Vagina (tissue), 2 donors: ENCODE measurements around the gene ARF3. TPM values are rescaled to one million over a fixed set of nuclear protein-coding genes. Genes with fewer than 3 reads are reported as not detected.
A peak's percentile ranks its signal among the peaks of the same experiment; 100 is the strongest.

Source experiments
- DNase-seq, 2 donors: peaks; one replicate each; pipeline ENCODE4 v3.0.0-alpha.2; 2017; ENCODE audit errors: extremely low spot score in 2 of 2
- H3K27ac ChIP-seq: fragments of 200-600 bp; sonication (generic); one replicate; pipeline ENCODE4 v1.5.1; 2019
- H3K27me3 ChIP-seq: fragments of 200-600 bp; sonication (generic); one replicate; pipeline ENCODE4 v1.5.1; 2019
- H3K36me3 ChIP-seq, 2 donors: fragments of 200-600 bp; sonication (generic); one replicate each; pipeline ENCODE4 v1.5.1; 2017 to 2019
- H3K4me1 ChIP-seq: fragments of 200-600 bp; sonication (generic); one replicate; pipeline ENCODE4 v1.5.1; 2019
- H3K4me3 ChIP-seq, 2 donors: fragments of 200-600 bp; sonication (generic); 1 replicate in 1 of 2; 2 replicates in 1 of 2; pipeline ENCODE4 v1.5.1; 2016 to 2019
- H3K9me3 ChIP-seq: fragments of 200-600 bp; sonication (generic); one replicate; pipeline ENCODE4 v1.5.1; 2019
- CTCF ChIP-seq, 3 experiments: fragments of 450-650 bp in 2 of 3; fragments of 200-600 bp in 1 of 3; sonication (generic) in 1 of 3; IDR thresholded peaks; one replicate each; pipeline ENCODE4 v1.5.1; 2017 to 2019; ENCODE audit warnings: antibody characterized with exemption in 3 of 3, mild to moderate bottlenecking in 2 of 3, moderate library complexity in 2 of 3
- POLR2A ChIP-seq, 2 donors: fragments of 450-650 bp; IDR thresholded peaks; one replicate each; pipeline ENCODE4 v1.6.1; 2017; ENCODE audit warnings: antibody characterized with exemption in 2 of 2, mild to moderate bottlenecking in 2 of 2, moderate library complexity in 2 of 2
- POLR2AphosphoS5 ChIP-seq, 2 donors: sonication (generic); formaldehyde crosslinking; IDR thresholded peaks; one replicate each; pipeline ENCODE4 v1.9.0; 2017; ENCODE audit warnings: antibody characterized with exemption in 2 of 2, mild to moderate bottlenecking in 2 of 2, low read depth in 1 of 2; ENCODE audit not compliant: insufficient read depth in 1 of 2
- intact Hi-C: fragments of 100-400 bp; cut with DNase I; formaldehyde crosslinking; loops from one replicate; pipeline ENCODE4 v1.15.1; 2023
- small RNA-seq: library from RNA; depleted of rRNA; stranded (forward); fragments of <200 nt; gene quantifications from one replicate; pipeline ENCODE3, GENCODE V24; 2016
- total RNA-seq: library from RNA; depleted of rRNA; stranded (reverse); fragments of >200 nt; gene quantifications from one replicate; pipeline ENCODE4 v1.2.3, GENCODE V29; 2016

Gene ARF3
- total RNA-seq, 1 donor from 2014 or later: 56.2 TPM

GRCh38 chr12:48894271-48894670 lies 63.0 kb downstream of the ARF3 start:
- intact Hi-C loops: no loop called here
- Histone ChIP-seq H3K9me3 (no peaks in the 10 kb centered on the region), H3K27me3 (no peaks in the 10 kb centered on the region), H3K4me1 (peaks cover 11% of the 10 kb centered on the region), H3K36me3 (no peaks in the 10 kb centered on the region), H3K27ac (no peak overlapping the region), H3K4me3 (no peak overlapping the region)
- TF ChIP-seq CTCF (IDR thresholded peaks at IDR 0.05): no peak
- TF ChIP-seq POLR2AphosphoS5 (IDR thresholded peaks at IDR 0.05; ENCODE audit: insufficient read depth in 1 of 2, low read depth in 1 of 2): no peak
- no peak for DNase-seq

- peaks cover 11% of the 10 kb centered on the region for H3K4me1 ChIP-seq
- DNase-seq: no peak
- no peaks in the 10 kb centered on the region for H3K27me3 ChIP-seq
- intact Hi-C loops: loop anchor here (2.0 kb wide), 1 partner anchor 36 kb away; no protein-coding TSS in a partner anchor
- H3K27ac ChIP-seq: peak overlapping the region; percentile 0
- H3K36me3 ChIP-seq: no peaks in the 10 kb centered on the region
- peak overlapping the region; percentile 27 to 33 for H3K4me3 ChIP-seq
- no peaks in the 10 kb centered on the region for H3K9me3 ChIP-seq
- TF ChIP-seq CTCF (IDR thresholded peaks at IDR 0.05) (peak; percentile 77 to 89 (median 86)), POLR2A (IDR thresholded peaks at IDR 0.05) (no peak), POLR2AphosphoS5 (IDR thresholded peaks at IDR 0.05; ENCODE audit: insufficient read depth in 1 of 2, low read depth in 1 of 2) (no peak)
Measured at GRCh38 chr12:48890657-48891418, 66.4 kb downstream of the ARF3 start.

- H3K27me3 ChIP-seq: no peaks in the 10 kb centered on the region
- H3K4me1 ChIP-seq: peaks cover 11% of the 10 kb centered on the region
- no peak for DNase-seq
- no peaks in the 10 kb centered on the region for H3K9me3 ChIP-seq
- no peaks in the 10 kb centered on the region for H3K36me3 ChIP-seq
- TF ChIP-seq POLR2A (IDR thresholded peaks at IDR 0.05) (no peak), POLR2AphosphoS5 (IDR thresholded peaks at IDR 0.05; ENCODE audit: insufficient read depth in 1 of 2, low read depth in 1 of 2) (no peak), CTCF (IDR thresholded peaks at IDR 0.05) (no peak)
- no peak overlapping the region for H3K4me3 ChIP-seq
- intact Hi-C loops: loop anchor here (2.0 kb wide), 1 partner anchor 35 kb away; no protein-coding TSS in a partner anchor
- H3K27ac ChIP-seq: no peak overlapping the region
Measured at GRCh38 chr12:48889679-48890078, 67.6 kb downstream of the ARF3 start.

Small RNA genes lying within 50 kb of the gene (small RNA-seq; reads per million reads assigned to genes)
- gene AC073610.1 (not detected), gene RNU6-600P (not detected), gene RNU6-940P (not detected)

Other genes with a start within 250 kb of the ARF3 start
- gene CCNT1, start 240.8 kb downstream of the ARF3 start, total RNA-seq: 58.4 TPM
- 30.0 TPM for gene ADCY6, start 168.4 kb downstream of the ARF3 start, total RNA-seq
- 36.1 TPM for gene CACNB3, start 139.0 kb downstream of the ARF3 start, total RNA-seq
- 57.9 TPM for gene DDX23, start 105.3 kb downstream of the ARF3 start, total RNA-seq
- 3.9 TPM for gene RND1, start 91.6 kb downstream of the ARF3 start, total RNA-seq
- 16.9 TPM for gene FKBP11, start 32.0 kb downstream of the ARF3 start, total RNA-seq
- 4.7 TPM for gene WNT10B, start 14.2 kb upstream of the ARF3 start, total RNA-seq
- gene WNT1, start 20.8 kb upstream of the ARF3 start, total RNA-seq: not detected
- gene DDN, start 41.9 kb upstream of the ARF3 start, total RNA-seq: not detected
- 67.0 TPM for gene PRKAG1, start 61.3 kb upstream of the ARF3 start, total RNA-seq
- 38.8 TPM for gene KMT2D, start 103.3 kb upstream of the ARF3 start, total RNA-seq
- gene RHEBL1, start 112.5 kb upstream of the ARF3 start, total RNA-seq: 1.7 TPM
- gene DHH, start 137.3 kb upstream of the ARF3 start, total RNA-seq: 1.5 TPM
- gene LMBR1L, start 153.4 kb upstream of the ARF3 start, total RNA-seq: 53.3 TPM
- 638 TPM for gene TUBA1B, start 173.9 kb upstream of the ARF3 start, total RNA-seq
- gene TUBA1A, start 231.6 kb upstream of the ARF3 start, total RNA-seq: 236 TPM